ENCODE measurements around the gene CRKL. TPM values are rescaled to one million over a fixed set of nuclear protein-coding genes. Genes with fewer than 3 reads are reported as not detected.

CRKL gene
- total and polyA plus RNA-seq, 2 of the 4 experiments (the other 2 are of a cell fraction), result 20.6 to 35.5 TPM

DNA sequence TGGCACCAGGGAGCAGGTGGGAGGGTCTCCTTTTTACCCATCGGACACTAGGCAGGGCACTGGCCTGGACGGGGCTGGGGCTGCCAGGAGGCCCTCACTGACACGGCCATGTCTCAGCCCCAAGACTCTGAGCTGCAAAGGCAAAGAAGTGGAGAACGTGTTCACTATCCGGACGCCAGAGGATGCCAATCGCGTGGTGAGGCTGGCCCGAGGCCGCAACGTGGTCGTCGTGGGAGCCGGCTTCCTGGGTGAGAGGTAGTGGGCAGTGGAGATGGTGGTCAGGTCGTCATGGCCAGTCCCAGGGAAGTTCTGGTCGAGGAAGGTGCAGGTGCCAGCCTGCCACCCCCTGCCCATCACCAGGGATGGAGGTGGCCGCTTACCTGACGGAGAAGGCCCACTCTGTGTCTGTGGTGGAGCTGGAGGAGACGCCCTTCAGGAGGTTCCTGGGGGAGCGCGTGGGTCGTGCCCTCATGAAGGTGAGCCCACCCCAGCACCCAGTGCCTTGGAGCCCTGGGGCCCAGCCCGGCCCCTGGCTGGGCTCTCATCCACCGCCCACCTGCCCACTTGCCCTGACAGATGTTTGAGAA, 59.2 kb downstream of the CRKL start:
- Histone ChIP-seq H3K9me3 (ENCODE audit: control insufficient read depth, insufficient read depth, low read length) (peaks cover 10% of the 10 kb centered on the region), H2AK9ac (replicated peaks; ENCODE audit: low read depth, low read length, poor library complexity) (no peak overlapping the region), H3K4ac (ENCODE audit: low read depth, low read length) (no peak overlapping the region), H3K27me3 (ENCODE audit: control insufficient read depth, insufficient read depth, low read length) (peaks cover 2% of the 10 kb centered on the region; the same call in 1 of the 2 replicates), H3K27ac (ENCODE audit: insufficient read depth, low read length) (no peak overlapping the region), H3K9ac (ENCODE audit: low read depth, low read length) (no peak overlapping the region), H4K5ac (ENCODE audit: low read depth, low read length) (no peak overlapping the region), H3K56ac (ENCODE audit: extremely low read depth, insufficient read depth, low read length) (no peak overlapping the region), H2BK5ac (ENCODE audit: low read depth, low read length, poor library complexity, severe bottlenecking) (no peak overlapping the region), H3K36me3 (ENCODE audit: control insufficient read depth, insufficient read depth, low read length) (no peaks in the 10 kb centered on the region), H2AFZ (replicated peaks; ENCODE audit: low read length, poor library complexity) (no peak overlapping the region), H3K23ac (ENCODE audit: low read depth, low read length) (no peak overlapping the region), H4K20me1 (ENCODE audit: insufficient read depth, low read length) (no peaks in the 10 kb centered on the region), H3K9me1 (ENCODE audit: insufficient read depth, low read length) (peaks cover 17% of the 10 kb centered on the region; the same call in 1 of the 2 replicates), H4K91ac (ENCODE audit: insufficient read depth, low read depth, low read length) (no peak overlapping the region), H3K4me3 (ENCODE audit: insufficient read depth, low read depth, low read length) (no peak overlapping the region), H3K14ac (replicated peaks; ENCODE audit: low read depth, low read length) (no peak overlapping the region), H2BK120ac (ENCODE audit: low read depth, low read length) (no peak overlapping the region), H2BK20ac (ENCODE audit: low read depth, low read length) (no peak overlapping the region), H2BK15ac (ENCODE audit: low read depth, low read length) (no peak overlapping the region), H3K18ac (ENCODE audit: low read depth, low read length) (no peak overlapping the region), H2AK5ac (ENCODE audit: low read depth, low read length) (no peak overlapping the region), H3K4me2 (ENCODE audit: low read depth, low read length) (no peak overlapping the region), H3K79me1 (ENCODE audit: low read depth in 1 of 2, low read length in 2 of 2) (peaks cover 3 to 10% of the 10 kb centered on the region in 2 experiments; a peak in 3 of 4 replicates), H4K8ac (ENCODE audit: low read depth in 2 of 2, low read length in 2 of 2) (no peak overlapping the region), H3K4me1 (ENCODE audit: control insufficient read depth, insufficient read depth, low read length) (peaks cover 2% of the 10 kb centered on the region)
- intact Hi-C loops (cut with micrococcal nuclease), result no loop called here
- POLR2A ChIA-PET (ENCODE audit: unreplicated experiment), result no interaction called here
- dilution Hi-C loops (cut with HindIII; ENCODE audit: low sequenced_read_pairs, unreplicated experiment), result no loop called here
- BruUV-seq (replicated peaks), result no TSS peak
- CTCF ChIA-PET, result no interaction called here
- ATAC-seq (ENCODE audit: low read depth), result no peak
- 84% methylated on average over 14 of the region's 24 CpGs; no CpG with 5 or more reads in 1 of the 2 experiments for WGBS, 2 experiments (ENCODE audit: extremely low coverage in 2 of 2, insufficient read length in 1 of 2)
- TF ChIP-seq, protein P1, sequence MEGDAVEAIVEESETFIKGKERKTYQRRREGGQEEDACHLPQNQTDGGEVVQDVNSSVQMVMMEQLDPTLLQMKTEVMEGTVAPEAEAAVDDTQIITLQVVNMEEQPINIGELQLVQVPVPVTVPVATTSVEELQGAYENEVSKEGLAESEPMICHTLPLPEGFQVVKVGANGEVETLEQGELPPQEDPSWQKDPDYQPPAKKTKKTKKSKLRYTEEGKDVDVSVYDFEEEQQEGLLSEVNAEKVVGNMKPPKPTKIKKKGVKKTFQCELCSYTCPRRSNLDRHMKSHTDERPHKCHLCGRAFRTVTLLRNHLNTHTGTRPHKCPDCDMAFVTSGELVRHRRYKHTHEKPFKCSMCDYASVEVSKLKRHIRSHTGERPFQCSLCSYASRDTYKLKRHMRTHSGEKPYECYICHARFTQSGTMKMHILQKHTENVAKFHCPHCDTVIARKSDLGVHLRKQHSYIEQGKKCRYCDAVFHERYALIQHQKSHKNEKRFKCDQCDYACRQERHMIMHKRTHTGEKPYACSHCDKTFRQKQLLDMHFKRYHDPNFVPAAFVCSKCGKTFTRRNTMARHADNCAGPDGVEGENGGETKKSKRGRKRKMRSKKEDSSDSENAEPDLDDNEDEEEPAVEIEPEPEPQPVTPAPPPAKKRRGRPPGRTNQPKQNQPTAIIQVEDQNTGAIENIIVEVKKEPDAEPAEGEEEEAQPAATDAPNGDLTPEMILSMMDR (conservative IDR thresholded peaks at IDR 0.05; ENCODE audit: low read depth, low read length), result no peak
- no peak for TF ChIP-seq RFX5 (IDR thresholded peaks at IDR 0.05; ENCODE audit: low read depth, low read length)
- no peak for TF ChIP-seq FOS (IDR thresholded peaks at IDR 0.05; ENCODE audit: low read depth, low read length)
- no peak for TF ChIP-seq SMC3 (IDR thresholded peaks at IDR 0.05; ENCODE audit: low read depth, low read length)
- TF ChIP-seq BHLHE40 (IDR thresholded peaks at IDR 0.05; ENCODE audit: low read depth, low read length), result no peak
- TF ChIP-seq POLR2A (IDR thresholded peaks at IDR 0.05; ENCODE audit: low read depth, low read length), result no peak
- no peak for TF ChIP-seq CHD1 (IDR thresholded peaks at IDR 0.05; ENCODE audit: low read depth, low read length)
- TF ChIP-seq MAZ (IDR thresholded peaks at IDR 0.05; ENCODE audit: borderline replicate concordance, low read depth, low read length), result no peak
- no peak for TF ChIP-seq CEBPB (IDR thresholded peaks at IDR 0.05; ENCODE audit: low read depth, low read length)
- no peak for TF ChIP-seq NFE2L2 (IDR thresholded peaks at IDR 0.05; ENCODE audit: low read depth, low read length)
- TF ChIP-seq, protein P2, sequence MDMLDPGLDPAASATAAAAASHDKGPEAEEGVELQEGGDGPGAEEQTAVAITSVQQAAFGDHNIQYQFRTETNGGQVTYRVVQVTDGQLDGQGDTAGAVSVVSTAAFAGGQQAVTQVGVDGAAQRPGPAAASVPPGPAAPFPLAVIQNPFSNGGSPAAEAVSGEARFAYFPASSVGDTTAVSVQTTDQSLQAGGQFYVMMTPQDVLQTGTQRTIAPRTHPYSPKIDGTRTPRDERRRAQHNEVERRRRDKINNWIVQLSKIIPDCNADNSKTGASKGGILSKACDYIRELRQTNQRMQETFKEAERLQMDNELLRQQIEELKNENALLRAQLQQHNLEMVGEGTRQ (IDR thresholded peaks at IDR 0.05; ENCODE audit: low read depth, low read length), result no peak
- in situ Hi-C loops (cut with MboI; ENCODE audit: low sequenced_read_pairs), result no loop called here
- no peak for DNase-seq

Data from IMR-90 (cell line).